Measurements from ENCODE around the gene KLHL29.

KLHL29 gene

DNA sequence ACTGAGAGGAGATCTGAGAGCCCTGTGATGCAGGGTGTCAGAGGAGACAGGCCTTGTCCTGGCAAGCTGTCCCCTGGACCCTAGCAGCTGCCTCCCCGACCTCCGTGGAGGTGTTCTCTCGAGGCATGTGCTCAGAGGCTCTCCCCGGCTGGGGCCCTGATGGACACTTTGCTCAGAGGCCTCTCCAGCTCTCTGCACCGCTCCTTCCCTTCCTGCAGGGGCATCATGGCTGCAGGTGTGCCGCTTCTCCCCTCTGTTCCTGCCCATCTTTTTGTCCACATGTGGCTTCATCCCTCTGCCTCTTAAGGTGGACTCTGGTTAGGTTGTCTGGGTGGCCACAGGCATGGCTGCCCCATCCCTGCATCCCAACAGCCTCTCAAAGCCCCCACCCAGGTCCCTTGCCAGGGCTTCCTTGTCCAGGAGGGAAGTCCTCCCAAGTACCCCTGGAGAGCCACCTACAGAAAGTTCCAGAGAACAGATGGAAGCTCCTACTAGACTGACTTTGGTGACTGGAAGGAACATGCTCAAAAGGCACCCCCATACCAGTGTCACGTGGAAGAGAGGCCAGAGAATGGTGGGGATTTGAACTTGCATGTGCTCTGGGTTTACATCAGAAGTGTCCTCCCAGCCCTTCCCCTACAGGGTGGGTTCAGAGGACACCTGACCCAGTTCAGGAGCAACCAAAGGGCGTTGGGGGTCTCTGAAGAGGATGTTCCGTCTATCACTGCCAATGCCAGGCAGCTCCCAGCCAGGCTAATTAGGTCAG is 120.4 kb downstream of the KLHL29 start:
- TF ChIP-seq, protein P1, sequence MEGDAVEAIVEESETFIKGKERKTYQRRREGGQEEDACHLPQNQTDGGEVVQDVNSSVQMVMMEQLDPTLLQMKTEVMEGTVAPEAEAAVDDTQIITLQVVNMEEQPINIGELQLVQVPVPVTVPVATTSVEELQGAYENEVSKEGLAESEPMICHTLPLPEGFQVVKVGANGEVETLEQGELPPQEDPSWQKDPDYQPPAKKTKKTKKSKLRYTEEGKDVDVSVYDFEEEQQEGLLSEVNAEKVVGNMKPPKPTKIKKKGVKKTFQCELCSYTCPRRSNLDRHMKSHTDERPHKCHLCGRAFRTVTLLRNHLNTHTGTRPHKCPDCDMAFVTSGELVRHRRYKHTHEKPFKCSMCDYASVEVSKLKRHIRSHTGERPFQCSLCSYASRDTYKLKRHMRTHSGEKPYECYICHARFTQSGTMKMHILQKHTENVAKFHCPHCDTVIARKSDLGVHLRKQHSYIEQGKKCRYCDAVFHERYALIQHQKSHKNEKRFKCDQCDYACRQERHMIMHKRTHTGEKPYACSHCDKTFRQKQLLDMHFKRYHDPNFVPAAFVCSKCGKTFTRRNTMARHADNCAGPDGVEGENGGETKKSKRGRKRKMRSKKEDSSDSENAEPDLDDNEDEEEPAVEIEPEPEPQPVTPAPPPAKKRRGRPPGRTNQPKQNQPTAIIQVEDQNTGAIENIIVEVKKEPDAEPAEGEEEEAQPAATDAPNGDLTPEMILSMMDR (IDR thresholded peaks at IDR 0.05; ENCODE audit: low read depth, low read length, missing control alignments): peak; percentile 29
- no peak for DNase-seq (ENCODE audit: low read depth)
- H3K4me3 ChIP-seq (ENCODE audit: low read depth, low read length): no peak overlapping the region

DNA sequence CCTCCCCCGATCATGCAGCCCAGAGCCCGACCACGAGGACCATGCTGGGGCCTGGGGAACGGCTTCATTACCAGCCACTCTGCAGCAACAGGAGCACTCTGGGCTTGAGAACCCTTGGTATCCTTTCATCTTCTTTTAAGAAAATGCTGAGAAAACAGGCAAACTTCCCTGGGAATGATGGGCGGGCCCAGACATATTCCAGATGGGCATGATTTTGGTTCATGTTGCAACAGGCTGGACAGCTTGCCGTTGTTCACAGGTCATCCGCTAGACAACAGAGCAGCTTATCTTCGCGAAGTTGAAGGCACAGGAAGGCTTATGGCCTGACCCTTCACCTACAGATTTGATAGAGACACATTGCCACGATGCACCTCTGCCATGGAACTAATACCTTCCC is 121.0 kb downstream of the KLHL29 start:
- no peak overlapping the region for H3K4me3 ChIP-seq (ENCODE audit: low read depth, low read length)
- TF ChIP-seq, protein P1 (IDR thresholded peaks at IDR 0.05; ENCODE audit: low read depth, low read length, missing control alignments): no peak
- DNase-seq (ENCODE audit: low read depth): no peak

DNA sequence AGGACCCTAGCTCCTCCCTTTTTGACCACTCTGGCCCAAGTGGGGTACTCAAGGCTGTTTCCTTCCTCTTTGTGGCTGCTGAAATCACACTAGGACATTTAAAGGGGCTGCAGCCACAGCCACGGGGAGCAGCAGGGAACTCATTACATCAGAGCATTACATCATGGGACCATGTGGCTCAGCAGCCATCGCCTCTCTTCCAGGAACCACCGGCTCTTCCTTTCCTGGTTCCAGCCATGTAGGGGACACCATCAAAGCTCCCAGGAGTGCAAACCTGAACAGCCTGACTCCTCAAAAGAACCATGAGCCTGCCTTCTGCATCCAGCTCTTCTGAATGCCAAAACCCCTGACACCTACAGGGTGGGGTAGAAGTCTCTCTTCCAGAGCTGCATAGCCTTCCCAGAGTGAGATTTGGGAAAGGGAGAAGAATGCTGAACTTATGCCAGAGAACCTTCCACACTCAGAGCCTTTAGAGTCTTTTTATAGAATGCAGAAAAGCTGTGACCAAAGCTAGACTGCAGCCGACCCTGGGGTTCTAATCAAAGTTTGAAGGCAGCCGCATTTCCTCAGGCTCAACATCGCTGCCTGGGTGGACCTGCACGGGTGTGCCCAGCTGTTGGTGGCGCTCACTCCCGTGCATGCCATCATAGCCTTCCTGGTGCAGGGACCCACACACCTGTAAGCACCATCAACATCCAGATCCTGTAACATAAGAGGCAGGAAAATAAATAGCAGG is 121.7 kb downstream of the KLHL29 start:
- H3K4me3 ChIP-seq (ENCODE audit: low read depth, low read length): no peak overlapping the region
- DNase-seq (ENCODE audit: low read depth): no peak
- TF ChIP-seq, protein P1 (IDR thresholded peaks at IDR 0.05; ENCODE audit: low read depth, low read length, missing control alignments): no peak

DNA sequence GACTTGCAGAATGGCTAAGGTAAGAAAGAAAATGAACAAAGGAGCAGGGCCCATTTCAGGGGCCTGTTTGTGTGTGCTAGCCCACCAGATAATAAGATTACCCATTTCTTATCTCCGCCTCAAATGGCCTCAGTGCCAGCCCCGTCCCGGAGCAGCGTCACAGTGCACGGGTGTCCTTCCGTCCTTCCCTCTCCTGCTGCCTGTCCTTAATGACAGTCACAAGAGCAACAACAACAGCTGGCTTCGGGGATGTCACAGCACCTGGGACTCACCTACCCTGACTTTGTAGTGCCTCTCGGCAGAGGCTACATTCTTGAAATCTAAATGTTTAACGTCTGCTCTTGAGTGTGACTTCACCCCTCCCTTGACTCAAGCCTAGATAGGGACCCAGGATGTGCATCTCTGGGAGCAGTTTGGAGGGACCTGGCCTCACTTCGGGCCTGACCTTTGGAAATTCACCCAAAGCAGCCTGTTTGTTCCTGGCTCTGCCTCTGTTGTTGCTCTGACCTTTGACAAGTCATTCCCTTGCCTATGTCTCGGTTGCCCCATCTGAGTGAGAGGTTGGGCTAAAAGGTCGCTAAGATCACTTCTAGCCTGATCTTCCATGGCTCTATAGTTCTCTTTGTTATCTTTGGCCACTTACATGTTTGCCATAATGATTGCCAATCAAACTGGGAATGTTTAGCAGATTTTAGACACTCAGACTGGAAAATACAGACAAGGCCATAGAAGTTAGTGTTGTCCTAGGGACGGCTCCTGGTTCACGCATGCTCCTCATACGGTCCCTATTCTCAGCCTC is 122.5 kb downstream of the KLHL29 start:
- H3K4me3 ChIP-seq (ENCODE audit: low read depth, low read length): no peak overlapping the region
- no peak for DNase-seq (ENCODE audit: low read depth)
- TF ChIP-seq, protein P1 (IDR thresholded peaks at IDR 0.05; ENCODE audit: low read depth, low read length, missing control alignments): no peak

DNA sequence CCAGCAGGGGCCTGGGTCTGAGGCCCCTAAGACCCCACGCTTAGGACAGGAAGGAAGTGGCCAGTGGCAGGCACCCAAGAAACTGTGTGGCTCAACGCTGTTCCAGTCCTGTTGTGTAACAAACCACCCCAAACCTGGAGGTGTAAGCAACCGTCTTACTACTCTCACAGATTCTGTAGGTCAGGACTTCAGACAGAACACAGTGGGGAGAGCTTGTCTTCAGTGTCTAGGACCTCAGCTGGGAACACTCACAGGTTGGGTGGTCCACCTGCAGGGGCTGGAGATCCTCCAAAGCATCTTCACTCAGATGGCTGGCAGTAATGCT is 123.0 kb downstream of the KLHL29 start:
- DNase-seq (ENCODE audit: low read depth): no peak
- TF ChIP-seq, protein P1 (IDR thresholded peaks at IDR 0.05; ENCODE audit: low read depth, low read length, missing control alignments): no peak
- no peak overlapping the region for H3K4me3 ChIP-seq (ENCODE audit: low read depth, low read length)

DNA sequence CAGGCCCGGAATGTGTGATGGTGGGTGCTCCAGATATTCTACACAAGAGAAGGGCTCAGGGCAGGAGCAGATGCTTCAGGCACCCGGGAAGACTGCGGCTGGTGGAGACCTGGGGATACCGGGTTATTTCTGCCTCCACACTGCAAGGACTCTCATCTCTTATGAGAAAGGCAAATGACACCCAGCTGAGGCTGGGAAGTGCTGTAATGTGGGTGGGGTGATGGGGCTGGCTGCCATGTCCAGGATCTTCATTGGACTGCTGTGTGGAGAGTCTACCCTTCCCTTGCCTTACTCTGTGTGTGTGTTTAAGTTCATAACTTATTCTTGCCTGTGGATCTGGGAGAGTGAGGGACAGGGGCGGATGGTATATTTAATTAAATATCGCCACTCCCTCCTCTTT is 124.1 kb downstream of the KLHL29 start:
- TF ChIP-seq, protein P1 (IDR thresholded peaks at IDR 0.05; ENCODE audit: low read depth, low read length, missing control alignments): no peak
- DNase-seq (ENCODE audit: low read depth): no peak
- H3K4me3 ChIP-seq (ENCODE audit: low read depth, low read length): no peak overlapping the region
